ENCODE data around the gene PLXNA4.

Gene PLXNA4

DNA sequence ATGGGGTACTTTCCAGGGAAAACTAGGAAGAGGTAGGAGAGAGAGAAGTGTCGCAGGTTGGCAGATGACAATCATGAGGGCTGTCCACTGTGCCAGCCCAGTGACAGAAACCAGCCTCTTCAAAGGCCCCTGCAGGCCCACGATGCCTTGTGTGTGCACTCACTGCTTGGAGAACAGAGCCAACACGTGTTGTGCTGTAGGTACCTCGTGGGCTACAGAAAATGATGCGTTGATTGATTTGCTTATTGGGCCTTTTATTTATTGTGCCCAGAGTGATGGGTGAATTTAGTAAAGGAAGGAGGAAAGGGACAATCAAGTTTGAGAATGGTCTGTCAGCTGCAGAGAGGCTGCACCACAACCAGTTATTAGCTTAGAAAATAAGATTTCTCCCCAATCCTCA, 215.1 kb downstream of the PLXNA4 start:
- DNase-seq (ENCODE audit: low read depth, low spot score) = no peak

DNA sequence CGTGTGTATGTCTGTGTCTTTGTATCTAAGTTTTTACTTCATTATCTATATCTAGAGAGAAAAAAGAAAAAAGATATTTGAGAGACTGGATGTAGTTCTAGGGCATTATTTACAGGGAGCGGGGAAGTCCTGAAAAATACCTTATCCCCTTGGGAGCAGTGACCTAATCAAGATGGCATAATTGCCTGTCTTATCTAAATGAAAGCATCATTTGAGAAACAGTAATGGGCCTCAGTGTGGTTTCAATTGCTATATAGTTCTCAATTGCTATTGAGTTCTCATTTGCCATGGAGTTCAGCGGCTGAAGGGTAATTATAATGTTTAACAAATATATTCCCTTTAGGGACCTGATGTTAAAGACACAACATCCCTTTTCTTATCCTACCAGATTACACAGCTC, 216.5 kb downstream of the PLXNA4 start:
- no peak for DNase-seq (ENCODE audit: low read depth, low spot score)

DNA sequence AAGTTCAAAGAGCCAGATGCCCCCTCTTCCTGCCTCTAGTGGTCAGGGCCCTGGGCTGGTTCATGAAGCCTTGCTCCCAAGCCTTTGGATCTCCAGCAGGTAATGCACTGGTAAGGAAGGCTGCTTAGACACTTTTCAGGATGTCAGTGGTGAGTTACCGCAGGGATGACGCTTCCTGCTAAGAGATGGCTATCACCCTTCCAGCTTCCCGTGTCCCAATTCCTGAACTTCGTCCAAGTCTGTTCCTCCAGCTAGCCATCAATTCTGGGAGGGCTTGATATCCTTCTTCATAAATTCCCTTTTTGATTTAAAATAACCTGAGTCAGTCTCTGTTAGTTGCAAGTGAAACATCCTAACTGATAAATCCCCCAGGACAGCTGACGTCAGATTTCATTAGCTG, 221.2 kb downstream of the PLXNA4 start:
- DNase-seq (ENCODE audit: low read depth, low spot score) = no peak

DNA sequence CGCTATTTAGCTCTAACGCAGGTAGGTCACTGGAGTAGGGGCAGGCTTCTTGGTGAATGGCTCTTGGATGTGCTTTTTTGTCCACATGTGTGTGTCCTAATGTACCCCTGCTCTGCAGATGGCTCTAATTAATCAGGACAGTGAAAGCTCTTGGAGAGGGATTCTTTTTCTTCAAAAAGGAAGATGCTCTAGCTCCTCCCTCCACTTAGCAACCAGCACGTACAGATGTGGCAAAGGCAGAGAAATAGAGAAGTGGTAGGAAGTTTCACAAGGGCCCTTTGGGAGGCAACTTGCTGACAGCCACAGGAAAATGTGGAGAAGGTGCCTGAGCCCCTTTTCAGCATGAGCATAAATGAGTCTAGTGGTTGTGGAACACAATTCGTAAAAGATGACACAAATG, 221.7 kb downstream of the PLXNA4 start:
- no peak for DNase-seq (ENCODE audit: low read depth, low spot score)

DNA sequence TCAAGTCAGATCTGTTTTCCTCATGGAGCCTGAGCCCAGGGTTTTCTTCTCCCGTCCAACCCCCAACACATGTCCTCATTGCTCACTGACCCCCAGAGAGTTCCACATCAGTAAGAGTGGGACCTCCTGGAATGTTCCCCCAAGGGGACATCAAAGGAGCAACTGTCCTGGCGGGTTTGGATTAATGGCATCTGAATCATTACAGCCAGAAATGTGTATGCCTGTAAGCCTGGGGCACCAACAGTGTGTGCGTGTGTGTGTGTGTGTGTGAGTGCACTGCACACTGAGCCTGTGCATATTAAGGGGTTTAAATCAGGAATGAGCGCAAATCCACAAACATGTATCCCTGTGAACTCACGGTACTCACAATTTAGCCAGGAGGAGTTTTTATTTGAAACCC, 222.3 kb downstream of the PLXNA4 start:
- no peak for DNase-seq (ENCODE audit: low read depth, low spot score)

DNA sequence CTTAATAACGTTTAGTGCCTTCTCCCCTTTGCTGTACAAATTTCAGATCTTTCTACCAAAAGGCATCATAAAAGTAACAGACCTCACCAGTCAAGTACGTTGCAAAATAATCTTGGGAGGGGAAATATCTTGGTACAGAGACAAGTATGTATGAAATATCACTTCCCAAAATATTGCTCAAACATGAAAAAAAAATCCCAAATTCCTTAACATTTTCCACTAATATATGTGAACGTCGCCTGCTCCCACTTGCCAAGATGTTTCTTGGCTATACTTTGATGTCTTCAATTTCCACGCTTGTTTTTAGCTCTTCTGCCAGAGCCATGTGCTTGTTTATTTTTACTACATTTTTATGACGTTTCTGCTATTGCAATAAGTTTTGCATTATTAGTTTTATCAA, 223.5 kb downstream of the PLXNA4 start:
- DNase-seq (ENCODE audit: low read depth, low spot score) = no peak

DNA sequence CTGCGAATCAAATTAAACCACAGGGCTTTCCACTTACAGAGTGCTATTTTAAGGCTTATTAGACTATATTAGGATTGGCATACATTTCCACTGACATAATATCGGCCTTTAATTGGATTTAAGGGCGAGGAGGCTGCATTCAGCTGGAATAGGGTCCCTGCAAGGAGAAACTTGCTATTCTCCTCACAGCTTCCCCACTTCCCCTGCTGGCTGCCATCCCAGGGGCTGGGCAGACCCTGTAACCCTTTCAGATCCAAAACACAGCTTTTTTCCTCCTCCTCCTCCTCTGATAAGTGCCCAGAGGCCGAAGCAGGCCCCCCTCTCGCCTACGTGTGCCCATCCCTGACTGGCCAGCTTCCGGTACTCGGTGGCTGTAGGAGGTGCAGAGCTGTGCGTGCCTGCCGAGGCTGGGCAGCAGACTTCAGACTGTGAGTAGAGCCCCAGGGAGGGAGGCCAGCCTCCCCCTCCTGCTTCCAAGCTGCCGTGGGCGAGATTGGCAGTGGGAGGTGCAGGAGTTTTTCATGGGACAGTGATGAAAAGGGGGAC, 224.2 kb downstream of the PLXNA4 start:
- DNase-seq (ENCODE audit: low read depth, low spot score) = no peak

DNA sequence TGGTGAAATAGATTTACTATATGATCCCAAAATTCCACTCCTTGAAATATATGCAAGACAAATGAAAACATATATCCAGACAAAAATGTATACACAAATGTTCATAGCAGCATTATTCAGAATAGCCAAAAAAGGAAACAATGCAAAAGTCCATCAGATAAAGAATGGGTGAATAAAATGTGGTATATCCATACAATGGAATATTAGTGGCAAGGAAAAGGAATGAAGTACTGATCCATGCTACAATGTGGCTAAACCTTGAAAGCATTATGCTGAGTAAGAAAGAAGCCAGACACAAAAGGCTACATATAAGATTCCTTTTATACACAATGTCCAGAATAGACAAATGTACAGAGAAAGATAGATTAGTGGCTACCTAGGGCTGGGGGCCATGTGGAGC, 225.5 kb downstream of the PLXNA4 start:
- DNase-seq (ENCODE audit: low read depth, low spot score) = no peak

DNA sequence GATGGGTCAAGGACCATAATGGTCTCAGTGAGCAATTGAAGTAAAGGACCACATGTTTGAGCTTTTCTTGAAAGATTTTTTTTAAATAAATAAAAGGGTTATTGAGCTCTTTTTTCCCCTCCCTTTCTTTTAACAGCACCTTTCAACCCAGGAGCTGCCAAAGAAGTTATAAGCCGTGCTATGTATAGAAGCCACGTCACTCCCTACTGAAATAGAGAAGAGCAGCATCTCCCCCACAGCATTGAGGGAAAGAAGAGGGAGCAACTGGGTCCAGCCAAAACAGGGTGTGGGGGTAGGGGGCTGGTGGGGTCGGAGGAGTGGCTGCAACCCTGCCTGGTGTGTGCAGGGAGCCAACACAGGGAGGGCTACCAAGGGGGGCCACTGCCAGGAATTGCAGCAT, 227.2 kb downstream of the PLXNA4 start:
- DNase-seq (ENCODE audit: low read depth, low spot score) = no peak

DNA sequence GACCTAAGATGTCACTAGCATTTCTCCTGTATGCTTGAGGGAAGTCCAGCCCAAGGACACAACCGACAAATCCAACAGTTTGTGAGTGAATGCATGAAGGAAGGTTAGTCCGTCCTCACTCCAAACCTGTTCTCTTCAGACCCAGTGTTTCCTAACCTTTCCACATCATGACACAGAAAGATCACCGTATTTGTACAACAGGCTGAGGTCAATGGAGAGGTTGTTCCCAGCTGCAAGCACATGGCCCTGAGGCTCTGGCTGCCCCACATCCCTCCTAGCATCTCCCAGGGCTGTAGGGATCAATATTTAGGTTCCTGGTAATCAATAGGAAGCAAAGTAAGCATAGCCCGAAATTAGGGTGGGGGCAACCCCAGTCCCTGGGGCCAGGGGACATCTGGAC, 227.9 kb downstream of the PLXNA4 start:
- DNase-seq (ENCODE audit: low read depth, low spot score) = no peak

DNA sequence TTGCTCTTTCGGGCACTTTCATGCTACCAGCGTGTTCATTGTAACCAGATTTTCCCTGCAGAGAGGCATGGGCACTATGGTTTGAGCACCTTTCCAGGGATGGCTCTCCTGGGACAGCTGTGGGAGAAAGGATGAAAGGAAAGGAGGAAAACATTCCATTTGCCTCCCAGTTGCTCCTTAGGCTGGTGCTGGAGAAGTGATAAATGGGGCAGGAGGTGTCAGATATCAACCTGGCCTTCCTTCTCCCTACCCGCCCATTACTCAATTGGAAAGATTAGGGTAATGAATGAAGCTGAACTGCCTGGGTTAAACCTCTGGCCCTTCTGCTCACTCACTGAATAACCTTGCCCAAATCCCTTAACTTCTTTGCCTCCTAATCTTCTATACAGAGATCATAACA, 228.4 kb downstream of the PLXNA4 start:
- no peak for DNase-seq (ENCODE audit: low read depth, low spot score)

DNA sequence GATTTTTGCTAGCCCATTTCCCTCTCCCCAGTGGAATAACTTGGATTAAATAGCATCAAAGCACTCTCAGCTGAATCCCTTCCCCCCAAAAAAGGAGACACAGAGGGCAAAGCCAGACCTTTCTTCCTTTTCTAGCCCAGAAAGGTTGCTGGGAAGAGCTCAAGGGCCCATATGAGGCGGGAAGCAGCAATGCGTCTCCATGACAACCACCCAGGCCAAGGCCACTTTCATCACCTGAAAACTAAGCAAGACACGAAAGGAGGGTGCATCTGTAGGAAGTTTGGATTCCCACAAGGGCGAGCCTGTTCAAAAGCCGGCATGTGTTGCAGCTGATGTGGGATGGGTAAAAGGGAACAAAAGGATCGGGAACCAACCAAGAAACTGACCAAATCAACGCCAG, 229.1 kb downstream of the PLXNA4 start:
- DNase-seq (ENCODE audit: low read depth, low spot score) = no peak

DNA sequence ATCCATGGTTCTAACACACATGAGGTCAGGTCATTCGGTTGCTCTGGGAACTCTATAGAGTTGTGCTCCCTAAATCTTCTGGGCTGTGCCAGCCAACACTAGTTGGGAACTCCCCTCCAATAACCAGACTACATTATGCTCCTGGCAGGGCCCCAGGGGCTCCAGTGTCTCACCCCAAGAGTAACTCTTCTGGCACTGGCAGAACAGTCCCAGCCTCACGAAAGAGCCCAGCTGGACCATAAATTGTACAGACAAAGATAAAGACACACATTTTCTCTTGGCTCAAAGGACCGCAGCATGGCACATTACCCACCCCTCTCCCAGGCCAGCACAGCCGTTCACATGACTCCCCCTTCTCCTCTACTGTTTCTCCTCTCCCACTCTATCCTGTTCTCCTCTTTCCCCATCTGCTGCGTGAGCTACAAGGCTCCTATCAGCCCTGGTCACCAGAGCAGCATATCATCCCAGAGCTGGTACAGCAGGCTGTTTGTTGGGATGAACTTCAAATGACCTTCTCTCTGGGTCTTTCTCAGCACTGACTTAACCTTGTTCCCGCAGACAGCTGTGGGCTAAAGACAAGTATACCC, 230.6 kb downstream of the PLXNA4 start:
- no peak for DNase-seq (ENCODE audit: low read depth, low spot score)

DNA sequence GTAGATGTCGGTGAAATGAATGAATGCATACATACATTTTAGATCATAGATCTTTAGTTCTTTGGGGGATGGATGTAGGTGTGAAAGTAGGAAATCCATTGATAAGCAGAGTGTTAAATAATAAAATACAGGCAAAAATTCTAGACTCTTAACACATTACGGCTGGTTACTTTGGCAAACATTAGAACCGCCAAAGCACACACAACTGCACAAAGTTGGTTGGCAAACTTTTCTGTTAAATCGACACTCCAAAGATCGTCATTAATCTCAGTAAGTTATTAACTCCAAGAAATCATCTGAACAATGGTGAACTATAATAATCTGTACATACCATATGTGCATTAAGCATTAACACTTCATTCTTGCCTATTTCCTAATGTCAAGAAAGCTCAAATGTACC, 231.2 kb downstream of the PLXNA4 start:
- DNase-seq (ENCODE audit: low read depth, low spot score) = no peak

DNA sequence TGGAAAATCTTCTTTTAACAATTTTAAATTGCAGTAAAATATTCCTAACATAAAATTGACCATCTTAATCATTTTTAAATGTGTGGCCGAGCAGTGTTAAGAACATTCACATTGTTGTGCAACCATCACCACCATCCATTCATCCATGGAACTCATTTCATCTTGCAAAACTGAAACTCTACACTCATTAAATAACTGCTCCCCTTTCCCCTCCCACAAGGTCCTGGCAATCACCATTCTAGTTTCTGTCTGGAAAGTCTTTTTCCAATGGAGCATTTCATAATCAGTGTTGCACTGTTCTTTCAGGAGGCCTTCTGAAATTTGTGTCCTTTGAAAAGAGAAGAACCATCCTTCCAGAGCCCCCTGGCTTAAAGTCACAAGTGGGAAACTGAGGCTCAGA, 233.1 kb downstream of the PLXNA4 start:
- no peak for DNase-seq (ENCODE audit: low read depth, low spot score)

DNA sequence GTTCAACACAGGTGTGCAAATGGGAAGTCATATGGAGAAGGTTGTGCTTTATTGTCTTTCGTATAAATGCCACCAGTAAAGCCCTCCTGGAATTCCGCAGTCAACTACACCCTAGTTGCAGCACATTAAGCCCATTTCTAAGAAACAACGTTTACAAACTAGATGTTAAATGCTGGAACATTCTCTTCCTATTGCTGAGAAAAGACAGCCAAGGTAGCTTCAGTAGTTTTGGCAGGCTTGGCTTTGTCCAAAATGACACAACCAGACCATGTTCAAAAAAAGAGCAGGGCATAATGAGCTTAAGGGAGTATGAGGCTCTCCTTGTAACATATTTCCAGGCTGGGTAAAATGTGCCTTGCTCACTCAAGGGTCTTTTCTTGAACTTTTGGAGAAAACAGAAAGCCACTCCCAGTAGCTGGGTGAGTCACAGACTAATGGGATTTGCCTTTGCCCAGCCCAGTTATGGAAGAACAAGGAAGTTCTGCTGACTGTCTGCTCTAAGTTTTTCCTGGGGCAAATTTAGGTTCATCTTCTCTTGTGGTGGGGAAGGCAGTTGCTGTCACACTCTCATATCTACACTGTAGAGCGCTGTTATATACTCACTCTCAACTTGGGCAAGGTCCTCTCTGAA, 238.7 kb downstream of the PLXNA4 start:
- DNase-seq (ENCODE audit: low read depth, low spot score) = no peak

DNA sequence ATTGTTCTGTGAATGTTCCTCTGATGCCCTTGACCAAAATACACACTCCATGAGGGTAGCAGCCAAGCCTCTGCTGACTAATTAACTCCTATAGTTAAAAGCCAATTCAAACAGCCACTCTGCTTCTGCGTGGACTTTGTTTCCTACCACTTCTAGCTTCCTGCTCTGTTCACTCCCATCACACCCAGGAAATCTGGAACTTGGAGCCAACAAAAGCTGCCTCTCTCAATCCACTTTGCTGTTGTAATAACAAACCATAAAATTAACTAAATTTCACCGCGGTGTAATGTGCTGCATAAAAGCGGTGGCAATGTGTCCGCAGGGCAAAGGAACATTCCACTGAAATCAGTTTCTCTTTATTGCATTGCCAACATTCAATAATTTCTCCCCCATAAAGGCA, 239.5 kb downstream of the PLXNA4 start:
- DNase-seq (ENCODE audit: low read depth, low spot score) = no peak

DNA sequence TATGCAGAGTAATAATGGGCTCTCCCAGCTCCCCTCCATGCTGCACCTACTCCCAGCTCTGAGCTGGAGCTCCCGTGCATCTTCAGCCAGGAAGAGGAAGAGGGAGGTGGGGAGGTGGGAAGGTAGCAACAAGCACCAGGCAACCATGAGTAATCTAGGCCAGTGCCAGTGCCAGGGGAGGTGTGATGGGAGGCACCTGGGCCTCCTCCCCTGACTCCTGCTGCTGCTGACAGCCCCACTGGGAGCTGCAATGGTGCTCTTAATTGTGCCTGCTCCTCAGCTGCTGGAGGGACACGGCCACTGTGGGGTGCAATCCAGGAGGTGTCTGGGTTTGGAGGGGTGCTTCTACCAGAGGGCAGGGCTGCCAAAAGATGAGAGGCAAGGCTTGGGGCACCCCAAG, 243.0 kb downstream of the PLXNA4 start:
- no peak for DNase-seq (ENCODE audit: low read depth, low spot score)

DNA sequence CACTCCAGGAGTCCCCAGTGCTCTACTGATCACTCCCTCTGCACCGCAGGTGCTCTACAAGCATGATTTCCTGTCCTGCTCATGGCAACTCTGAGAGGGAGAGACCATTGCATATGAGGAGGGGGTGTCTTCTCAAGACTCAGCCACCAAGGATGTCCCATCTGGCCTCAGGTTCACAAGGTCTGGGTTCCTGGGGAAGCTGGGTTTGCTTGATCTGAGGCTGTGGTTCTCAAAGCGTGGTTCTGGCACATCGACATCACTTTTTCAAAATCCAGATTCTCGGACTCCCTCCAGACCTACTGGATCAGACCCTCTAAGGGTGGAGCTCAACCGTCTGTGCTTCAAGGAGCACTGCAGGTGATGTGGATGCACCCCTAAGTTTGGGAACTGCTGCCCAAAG, 247.5 kb downstream of the PLXNA4 start:
- DNase-seq (ENCODE audit: low read depth, low spot score) = no peak

DNA sequence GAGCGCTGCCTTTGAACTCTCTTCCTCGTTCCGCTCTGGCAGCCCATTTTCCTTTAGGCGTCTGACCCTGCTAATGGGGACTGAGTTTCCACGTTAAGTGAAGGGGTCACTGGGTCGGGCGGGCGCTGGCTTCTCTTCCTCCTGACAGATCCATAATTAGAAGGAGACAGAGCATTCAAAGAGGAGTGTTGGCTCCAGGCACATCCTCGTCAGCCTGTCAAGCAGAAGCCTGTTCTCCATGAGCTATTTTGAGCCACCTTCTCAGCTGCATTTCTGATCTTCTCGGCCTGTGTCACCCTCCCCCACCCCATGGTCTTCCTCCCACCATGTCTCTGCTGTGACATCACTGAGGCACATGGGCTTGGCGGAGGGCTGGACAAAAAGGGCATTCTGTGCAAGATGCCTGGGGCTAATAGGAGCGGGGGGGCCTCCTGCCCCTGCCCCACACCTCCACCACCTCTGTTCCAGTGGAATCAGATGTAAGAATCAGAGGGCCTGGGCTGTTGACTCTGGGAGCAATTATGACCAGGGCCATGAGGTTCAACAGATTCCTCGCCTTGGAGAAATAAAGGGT, 248.1 kb downstream of the PLXNA4 start:
- peak; percentile 24 for DNase-seq (ENCODE audit: low read depth, low spot score)

DNA sequence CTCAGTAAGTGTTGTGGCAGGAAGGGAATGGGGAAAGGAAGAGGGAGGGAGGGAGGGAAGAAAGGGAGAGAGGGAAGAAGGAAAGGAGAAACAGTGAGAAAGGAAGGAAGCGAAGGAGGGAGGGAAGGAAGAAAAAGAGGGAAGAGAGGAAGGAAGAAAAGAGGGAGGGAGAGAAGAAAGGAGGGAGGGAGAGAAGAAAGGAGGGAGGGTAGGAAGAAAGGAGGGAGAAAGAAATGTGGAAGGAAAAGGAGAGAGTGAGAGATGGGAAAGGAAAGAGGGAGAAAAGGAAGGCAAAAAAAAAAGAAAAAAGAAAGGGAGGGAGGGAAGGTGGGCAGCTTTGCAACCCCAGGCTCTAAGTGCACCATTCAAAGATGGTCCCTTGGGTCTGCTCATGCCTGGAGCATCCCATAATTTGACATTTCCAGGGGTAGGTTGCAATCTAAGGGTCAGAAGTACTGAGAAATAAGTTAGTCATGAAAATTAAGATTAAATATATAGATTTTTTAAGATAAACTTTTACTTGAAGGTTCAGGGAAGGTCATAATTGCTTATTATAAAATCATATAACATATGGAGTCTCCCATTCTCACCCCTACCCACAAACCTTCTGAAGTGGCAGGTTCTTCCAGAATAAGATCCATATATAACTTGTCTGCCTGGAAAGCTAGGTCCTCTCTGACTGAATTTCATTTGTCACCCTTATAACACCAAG, 249.2 kb downstream of the PLXNA4 start:
- DNase-seq (ENCODE audit: low read depth, low spot score) = no peak

DNA sequence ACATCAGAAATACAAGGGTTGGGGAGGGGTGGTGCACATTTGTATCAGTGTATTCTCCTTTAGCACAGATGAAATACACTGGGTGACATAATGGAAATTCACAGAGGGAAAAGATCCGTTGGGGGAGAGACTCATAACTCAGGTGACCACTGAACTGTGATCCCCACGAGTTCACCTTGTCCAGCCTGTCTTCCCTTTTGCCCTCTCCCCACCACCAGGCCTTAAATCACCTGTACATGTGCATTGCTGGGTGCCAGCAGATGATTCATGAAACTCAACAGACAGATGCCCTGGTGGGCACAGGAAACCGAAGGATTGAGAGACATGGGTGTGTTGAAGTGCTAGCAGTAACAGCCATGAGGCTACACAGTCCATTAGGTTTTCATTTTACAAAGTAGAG, 253.3 kb downstream of the PLXNA4 start:
- DNase-seq (ENCODE audit: low read depth, low spot score) = no peak

DNA sequence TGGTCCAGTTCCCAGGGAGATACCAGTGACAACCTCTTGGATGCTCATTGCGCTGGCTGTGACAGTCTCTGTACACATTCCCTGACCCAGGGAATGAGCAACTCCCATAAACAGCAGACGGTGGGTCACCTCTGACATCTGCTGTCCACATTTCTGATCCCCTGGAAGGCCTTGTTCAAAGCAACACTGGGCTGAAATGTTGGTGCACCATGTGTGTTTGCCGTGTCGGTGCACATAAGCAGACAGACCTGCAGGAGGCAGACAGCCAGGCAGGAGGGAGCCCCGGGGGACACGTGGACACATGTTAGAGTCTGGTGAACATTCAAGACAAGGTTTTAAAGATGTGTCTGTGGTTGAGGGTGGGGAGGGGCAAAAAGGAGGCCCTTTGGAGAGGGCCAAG, 254.9 kb downstream of the PLXNA4 start:
- no peak for DNase-seq (ENCODE audit: low read depth, low spot score)
